HG03520 (cell line): ENCODE data around the gene CASZ1.

Source experiments
- ATAC-seq: cut with Tn5 transposase; IDR thresholded peaks from one replicate; pipeline ENCODE4 v1.9.1; 2021; ENCODE audit warnings: mild to moderate bottlenecking, moderate library complexity; ENCODE audit not compliant: unreplicated experiment

The CASZ1 gene

DNA sequence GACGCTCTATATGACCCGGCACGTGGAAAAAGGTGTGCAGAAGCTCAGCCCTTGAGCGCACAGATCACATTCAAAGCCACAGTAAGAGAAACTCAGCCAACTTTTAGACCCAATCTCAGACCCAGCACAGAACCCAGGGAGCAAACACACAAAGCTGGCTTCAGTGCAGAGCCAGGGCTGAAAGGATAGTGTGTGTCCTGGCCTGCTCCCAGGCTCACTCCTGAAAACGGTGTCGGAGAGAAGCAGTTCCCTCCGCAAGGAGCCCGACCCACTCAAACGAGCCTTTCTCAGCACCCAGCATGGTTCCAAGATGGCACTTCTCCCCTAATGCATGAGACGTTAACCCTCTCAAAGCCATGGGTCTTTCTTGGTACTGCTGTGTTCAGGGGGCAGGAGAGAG, 39.6 kb downstream of the CASZ1 start:
- ATAC-seq = no peak

DNA sequence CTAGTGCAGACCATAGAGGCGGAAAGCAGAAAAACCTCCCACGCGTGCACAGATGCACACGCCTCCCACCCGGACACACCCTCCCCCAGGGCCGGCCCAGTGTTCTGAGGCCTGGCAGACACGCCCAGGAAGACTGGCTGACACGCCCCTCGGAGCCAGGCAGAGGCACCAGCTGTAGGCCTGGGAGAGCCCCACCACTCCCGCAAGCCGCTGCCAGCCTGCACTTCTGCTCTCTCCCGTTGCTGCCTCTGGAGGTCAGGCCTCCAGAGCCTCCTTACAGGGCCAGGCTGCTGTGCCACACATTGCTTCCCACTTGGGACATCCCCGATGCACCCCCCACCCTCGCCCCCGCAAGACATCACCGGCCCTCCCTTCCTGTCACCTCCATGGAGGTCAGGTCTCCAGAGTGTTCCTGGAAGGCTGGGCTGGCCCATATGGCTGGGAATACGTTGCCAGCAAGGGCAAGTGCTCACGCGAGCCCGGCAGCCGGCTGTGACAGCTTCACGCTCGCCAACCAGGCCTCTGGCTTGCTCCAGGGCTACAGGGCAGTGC, 40.4 kb downstream of the CASZ1 start:
- no peak for ATAC-seq

DNA sequence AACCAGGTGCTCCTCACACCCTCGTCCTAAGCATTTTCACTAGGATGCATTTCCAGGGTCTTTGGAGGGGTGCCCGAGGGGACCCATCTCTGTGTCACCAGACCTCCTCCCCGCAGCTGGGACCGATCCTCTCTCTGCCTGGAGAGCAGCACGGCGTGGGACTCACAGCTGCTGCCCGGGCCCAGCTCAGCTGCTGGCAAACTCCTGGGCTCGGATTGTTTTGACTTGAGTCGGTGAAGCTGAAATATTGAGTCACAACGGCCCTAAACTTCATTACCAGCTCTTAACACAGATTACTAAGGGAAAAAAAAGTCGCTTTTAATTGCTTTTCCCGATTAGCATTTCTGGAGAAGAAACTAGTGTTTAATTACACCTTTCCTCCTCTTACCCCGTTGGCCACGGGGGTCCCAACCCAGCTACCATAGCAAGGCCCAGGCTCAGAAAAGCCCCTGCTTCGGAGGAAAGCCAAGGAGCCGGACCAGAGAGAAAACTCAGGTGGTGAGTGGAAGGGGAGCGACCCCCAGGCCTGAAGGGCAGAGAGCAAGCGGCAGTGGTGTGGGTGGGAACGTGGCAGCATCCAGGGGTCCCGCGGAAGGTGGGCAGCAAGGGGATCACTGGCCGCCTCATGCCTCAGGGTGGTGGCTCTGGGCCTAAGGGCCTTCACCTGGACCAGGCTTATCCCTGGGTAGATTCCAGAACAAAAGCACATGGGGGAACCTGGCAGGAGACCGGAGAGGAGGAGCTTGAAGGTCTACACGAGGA, 41.7 kb downstream of the CASZ1 start:
- ATAC-seq = no peak

DNA sequence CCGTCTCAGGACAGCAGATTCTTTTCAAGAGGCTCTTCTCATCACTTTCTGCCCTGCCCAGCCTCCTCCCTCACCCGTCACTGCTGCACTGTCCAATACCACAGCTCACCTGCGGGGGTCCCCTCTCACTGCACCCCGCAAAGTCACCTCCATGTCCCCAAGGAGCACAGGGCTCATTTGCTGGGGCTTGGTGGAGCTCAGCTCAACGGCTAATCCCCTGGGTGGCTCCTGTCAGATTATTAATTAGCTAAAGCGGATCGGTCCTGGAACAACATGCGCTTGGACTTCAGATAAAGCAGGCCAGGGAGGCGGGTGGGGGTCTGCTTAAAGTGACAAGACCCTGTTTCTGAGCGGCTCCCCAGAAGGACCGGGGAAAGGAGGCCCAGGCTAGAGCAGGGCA, 43.1 kb downstream of the CASZ1 start:
- ATAC-seq = no peak

DNA sequence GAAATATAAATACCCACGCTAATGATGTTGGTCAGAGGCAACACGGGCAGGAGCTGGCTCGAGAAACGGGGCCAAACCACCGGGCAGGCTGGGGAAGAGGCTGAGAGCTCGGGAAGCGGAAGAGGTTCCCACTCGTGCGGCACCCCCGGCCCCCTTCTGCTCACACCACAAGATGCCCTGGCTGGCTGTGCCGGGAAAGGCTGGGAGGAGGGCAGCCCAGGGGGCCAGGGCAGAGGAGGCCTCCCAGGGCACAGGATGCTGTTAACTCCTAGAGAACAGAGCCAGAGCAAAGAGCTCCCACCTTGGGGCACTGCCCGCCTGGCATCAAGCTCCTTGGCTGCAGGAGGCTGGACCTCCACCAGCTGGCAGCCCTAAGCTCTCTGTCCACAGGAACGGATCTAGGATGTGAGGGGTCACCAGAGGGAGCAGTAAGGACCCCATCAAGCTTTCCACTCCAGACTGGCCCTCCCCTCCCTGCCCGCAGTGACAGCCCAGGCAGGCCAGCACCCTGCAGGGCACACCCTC, 44.8 kb downstream of the CASZ1 start:
- no peak for ATAC-seq

DNA sequence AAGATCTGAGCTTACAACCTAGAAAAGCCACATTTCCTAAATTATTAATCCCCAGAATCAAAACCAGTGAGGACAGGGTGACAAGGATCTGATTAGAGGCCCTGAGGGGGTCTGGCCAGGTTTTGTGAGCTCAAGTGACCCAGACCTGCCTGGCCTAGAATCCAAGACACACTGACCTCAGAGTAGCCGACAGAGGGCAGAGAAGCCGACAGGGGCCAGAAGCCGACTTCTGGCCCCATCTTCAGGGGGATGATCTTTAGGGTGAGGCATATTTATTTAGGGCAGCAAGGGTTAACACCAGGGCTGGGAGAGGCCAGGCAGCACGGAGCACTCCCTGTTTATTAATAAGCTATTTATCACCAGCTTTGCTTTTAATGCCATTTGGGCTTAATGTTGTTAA, 45.3 kb downstream of the CASZ1 start:
- no peak for ATAC-seq

DNA sequence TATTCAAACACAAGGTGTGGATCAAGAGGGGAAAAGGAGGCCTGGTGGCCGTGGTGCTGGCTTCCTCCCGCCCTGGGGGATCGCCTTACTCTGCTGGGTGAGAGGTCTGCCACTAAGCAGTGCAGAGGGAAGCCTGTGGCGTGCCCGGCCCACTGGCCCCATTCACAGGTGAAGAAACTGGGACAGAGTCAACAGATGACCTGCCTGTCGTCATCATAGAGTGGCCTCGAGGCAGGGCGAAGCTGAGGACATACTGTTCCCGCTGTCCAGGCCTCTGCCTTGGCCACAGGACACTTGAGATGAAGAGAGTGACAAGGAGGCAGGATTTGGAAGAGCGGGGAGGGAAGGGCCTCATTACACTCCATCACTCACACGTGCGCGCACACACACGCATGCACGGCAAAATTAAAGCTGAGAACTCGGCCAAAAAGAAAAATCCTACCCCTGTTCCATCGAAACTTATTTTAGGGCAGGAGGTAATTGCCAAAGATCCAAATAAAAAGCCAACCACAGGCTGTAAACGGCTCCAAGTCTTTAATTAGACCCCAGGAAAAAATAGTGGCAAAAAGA, 50.5 kb downstream of the CASZ1 start:
- no peak for ATAC-seq

DNA sequence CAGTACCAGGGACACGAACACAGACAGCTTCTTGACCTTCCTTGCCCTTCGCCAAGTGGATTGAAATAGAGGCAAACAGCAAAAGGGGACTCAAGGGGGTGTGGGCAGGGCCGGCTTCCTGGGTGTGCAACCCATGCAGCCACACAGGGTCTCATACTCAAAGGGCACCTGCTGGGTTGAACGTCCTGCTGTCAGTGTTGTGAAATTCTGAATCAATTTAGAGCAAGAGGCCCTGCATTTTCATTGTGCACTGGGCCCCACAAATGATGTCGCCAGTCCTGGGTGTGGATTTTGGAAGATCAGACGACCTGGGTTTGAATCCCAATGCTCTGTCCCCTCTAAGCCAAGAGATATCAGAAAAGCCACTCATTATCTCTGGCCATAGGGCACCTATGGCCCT, 51.1 kb downstream of the CASZ1 start:
- ATAC-seq = no peak

DNA sequence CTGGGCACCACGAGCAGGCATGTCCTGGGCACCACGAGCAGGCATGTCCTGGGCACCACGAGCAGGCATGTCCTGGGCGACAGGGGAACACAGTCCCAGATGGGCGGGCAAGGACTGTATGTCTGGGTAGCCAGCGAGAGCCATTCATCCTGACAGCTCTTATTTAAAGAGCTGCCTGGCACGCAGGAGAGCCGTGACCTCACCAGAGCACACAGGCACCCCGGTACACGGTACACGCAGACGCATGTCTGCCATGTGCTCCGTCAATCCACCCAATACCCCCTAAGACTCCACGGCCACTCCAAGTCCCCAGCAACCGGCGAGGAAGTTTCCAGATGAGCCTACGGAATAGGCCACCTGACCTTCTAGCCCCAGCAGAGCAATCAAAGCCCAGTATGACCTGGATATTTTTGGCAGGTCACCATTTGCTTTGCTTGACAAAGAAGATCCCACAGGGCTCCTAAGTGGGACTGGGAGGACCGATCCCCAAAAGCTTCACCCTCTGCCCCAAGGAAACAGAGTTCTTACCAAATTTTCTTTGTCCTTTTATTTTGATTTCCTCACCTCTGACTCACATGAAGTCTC, 51.7 kb downstream of the CASZ1 start:
- ATAC-seq = no peak

DNA sequence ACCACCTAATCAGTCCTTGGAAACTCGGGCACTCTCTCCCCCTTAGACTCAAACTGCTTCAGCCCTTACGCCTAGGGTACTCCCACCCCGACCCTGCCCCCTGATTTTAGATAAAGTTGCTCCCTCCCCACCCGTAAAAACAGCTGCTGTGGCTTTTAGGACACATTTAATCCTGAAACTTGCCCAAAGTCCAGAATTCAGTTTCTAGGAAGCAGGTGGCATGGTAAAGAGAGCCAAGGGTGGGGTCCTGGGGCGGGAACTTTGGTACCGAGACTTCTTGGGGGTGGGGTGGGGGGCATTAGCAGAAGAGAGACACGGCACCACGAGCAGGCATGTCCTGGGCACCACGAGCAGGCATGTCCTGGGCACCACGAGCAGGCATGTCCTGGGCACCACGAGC, 52.4 kb downstream of the CASZ1 start:
- ATAC-seq = no peak

DNA sequence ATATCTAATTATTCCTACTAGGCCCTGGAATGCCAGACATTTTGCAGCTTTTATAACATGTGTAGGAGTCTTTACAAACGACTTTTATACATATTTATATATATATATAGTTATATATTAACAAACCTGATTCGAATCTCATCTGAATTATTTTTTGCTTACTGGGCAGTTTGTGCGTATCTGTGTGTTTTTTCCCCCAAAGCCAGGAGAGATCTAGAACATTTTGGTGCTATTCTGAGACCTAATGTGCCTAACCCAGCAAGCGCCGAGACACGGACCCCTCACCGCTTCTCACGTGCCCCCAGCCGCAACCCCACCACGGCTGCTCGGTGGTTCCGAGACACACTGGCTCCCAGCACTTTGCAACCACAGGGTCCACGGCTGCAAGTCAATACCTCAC, 54.8 kb downstream of the CASZ1 start:
- no peak for ATAC-seq

DNA sequence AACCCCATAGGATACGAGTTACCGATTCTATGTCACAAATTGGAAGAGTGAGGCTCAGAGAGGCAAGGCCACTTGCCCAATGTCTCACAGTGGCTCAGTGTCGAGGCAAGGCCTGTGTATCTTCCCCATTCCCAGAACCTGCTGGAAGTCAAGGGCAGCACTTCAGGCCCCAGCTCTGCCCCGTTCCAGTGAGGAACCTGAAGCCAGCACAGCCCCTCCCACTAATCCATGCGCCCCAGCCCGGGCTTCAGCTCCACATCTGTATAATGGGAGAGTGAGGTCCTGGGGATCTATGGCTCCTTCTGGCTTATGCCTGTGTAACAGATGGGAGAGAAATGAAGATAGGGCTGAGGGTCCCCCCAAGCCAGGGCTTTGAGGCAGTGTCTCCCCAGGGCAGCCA, 56.3 kb downstream of the CASZ1 start:
- ATAC-seq = no peak

DNA sequence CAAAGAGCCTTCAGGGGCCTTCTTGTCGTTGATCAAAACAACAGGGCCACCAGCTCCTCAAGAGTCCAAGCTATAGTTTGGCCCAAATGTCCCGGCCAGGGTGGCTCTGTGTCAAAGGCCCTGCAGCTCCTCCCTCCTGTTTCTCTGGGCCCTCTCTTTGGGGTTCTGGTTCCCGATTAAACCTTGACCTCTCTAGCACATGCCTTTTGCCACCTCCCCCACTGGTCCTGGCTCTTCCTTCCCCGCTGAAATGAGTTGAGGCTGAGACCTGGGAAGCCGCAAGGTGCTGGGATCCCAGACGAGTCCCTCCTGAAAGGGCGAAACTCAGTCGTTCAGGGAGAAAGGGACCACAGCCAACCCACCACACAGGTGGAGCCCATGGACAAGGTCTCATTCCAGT, 56.9 kb downstream of the CASZ1 start:
- no peak for ATAC-seq

DNA sequence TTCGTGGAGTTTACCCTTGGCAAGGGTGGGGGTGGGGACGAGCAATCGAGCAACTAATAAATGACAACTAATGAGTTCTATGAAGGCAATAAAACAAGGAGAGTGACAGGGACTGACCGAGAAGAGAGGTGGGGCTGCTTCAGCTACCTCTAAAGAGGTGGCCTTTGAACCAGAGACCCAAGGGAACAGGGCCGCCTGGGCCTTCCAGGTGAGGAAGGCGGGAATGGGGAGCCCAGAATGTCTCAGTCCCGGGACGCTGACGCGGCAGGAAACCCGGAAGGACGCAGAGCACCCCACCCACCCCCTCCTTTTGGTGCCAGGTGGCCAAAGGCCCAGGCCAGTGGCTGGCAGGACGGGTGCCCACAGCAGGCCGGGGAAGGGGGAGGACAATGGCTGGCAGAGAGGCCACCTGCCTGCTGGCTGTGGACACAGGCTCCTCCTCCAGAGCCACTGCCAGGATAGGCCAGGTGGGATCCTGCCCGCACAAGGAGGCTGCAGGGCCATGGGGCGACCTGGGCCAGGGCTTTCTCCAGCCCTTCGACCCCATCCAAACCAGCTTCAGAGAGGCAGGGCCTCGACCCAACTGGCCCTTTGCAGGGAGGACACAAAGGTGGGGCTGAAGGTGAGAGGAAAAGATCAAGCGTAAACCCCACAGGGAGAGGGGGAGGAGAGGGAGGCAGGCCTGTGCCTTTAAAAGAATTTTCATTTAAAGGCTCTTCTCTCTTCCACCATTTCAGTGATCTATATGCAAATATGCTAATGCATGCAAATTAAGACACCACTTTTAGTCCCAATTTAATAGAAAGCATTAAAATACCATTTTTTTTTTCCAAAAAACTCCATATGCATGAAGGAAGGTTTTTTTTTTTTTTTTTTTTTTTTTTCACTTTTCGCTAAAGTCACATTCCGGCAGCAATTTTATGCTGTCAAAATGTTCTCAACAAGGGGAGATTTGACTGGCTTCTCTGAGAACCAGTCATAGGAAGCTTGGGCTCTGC, 58.1 kb downstream of the CASZ1 start:
- no peak for ATAC-seq

DNA sequence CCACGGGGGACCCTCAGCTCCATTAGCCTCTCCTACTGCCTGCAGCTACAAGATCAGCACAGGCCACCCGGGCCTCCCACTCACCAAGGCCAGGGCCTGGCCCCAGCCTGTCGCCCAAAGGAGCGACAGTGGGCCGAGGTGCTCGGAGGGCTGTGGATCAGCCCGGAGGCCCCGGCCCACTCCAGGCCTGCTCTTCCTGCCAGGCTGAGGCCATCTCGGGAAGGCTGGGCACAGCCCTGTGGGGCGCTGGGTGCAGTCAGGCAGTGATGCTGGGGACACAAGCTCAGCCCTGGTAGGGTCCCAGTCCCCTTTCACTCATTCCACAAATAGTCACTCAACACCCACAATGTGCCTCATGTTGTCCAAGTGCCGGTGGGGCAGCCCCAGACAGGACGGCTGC, 58.8 kb downstream of the CASZ1 start:
- ATAC-seq = no peak

DNA sequence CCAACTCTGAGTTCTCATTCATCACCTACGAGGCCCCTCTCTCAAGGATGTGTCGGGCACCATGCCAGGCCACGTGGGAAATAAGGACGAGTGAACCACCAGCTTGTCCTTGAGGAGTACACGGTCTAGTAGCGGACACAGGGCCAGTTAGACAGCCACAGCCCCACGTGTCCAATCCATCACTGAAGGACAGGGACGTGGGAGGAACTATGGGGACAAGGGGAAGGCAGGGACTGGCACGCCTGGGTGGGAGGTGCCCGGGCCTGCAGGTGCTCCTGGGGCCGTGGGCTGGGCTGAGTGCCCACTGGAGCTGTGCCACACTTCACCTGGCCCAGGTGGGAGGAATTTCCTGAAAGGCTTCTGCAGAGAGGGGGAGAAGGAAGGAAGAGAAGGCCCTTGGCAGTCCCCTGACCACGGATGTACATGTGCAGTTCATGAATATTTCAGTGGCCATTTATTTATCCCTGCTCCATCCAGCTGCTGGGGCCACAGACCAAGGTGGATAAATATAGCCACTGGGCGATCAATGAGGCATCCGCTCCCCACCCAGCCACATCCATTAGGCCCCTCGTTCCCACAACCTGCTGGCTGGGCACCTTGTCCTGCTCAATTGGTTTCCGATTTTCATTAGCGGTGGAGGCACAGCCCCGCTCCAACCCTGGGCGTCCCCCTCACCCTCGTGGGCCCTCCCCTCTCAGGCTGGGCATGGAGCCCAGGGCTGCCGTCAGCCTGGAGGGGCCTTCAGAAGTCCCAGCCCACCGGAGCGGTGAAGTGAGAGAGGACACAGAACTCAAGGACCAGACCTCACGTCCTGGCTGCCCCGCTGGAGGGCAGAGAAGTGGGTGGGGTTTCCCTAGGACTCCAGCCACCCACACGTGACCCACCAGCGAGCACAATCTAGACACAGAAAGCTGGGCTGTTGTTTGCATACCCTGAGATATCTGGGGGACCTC, 59.5 kb downstream of the CASZ1 start:
- ATAC-seq = no peak

DNA sequence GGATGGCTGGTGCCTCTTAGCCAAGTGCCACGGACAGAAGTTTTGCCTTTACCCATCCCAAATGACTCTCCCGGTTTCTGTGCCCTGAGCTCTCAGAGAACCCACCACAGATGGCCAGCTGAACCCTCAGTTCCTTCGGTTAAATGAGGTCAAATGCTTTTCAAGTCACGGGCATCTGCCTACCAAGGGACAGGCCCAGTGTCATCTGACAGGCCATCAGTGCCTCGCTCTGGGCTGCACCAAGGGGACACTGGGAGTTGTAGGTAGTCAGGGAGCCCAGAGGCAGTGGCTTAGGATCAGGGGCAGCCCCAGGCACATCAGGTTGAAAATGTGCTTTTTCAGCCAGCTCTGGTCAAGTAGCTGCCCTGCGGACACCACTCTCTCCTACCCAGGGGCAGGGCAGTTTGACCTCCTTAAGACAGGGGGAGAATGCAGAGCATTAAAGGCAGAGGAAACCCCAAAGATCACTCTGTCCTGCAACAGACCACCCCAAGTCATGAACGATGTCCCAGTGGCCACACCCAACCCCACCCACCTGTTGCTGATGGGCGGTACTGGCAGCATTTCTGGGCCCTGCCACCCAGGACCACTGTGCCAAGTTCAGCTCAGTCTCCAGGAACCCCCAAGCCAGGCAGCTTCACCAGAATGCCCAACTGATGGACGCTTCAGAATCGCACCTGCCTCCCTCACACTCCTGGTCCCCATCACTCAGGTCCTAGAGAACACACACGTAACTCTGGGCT, 60.7 kb downstream of the CASZ1 start:
- no peak for ATAC-seq

DNA sequence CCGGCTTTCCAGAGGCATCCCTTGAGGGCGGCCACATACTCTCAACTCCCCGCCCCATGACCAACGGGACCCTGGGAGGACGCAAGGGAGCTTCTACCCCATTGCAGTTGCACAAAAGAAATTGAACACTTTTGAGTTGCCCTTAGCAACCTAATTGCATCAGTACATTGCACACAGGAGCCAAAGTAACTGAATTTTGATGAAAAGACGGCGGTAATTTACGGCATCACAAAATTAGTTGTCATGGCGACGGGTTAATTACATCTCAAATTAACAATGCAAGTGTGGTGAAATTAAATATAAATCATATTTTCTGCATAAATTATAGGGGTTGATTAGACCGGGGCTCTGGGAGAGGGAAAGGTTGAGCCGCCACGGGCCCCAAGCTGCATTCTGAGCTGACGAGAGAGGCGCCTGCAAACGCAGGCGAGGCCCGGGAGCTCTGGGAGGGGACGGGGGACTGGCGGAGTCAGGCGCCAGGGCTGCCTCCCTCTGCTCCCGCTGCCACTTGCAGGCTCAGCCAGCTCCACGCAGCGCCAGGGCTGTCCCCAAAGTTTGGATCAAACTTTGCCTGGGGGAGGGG, 61.4 kb downstream of the CASZ1 start:
- ATAC-seq = no peak

DNA sequence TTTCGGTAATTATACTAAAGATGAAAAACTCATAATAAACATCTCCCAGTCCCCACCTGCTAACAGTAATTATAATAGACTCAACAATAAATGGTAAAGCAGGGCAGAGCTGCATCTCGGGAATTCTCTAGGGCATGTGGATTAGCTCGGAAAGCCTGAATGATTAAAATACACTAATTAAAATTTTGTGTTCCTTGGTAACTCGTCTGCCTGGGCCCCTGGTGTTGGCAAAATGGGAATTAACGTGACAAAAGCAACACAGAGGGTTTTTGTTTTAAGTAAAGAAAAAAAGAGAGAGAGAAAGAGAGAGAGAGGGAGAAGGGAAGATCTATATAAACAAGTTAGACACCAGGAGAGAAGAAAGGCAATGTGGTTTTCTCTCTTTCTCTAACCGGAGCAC, 62.1 kb downstream of the CASZ1 start:
- no peak for ATAC-seq
